HS-5 (cell line): ENCODE measurements around the gene KIF3A.

Source experiments
- DNase-seq: peaks from one replicate; pipeline ENCODE4 v3.0.0-alpha.2; 2012; ENCODE audit warnings: low read depth

Gene KIF3A

GRCh38 chr5:132736853-132737833 lies at the start of gene KIF3A:
Gene KIF3A (minus strand): TSS chr5:132737546. CDS start chr5:132737419, 127 bp downstream.
- DNase-seq: peak; percentile 83

- DNase-seq: no peak
Observed at GRCh38 chr5:132787076-132787475, 49.7 kb upstream of the KIF3A start.

GRCh38 chr5:132785864-132786263 lies 48.5 kb upstream of the KIF3A start:
- DNase-seq: no peak

GRCh38 chr5:132785365-132785764 lies 48.0 kb upstream of the KIF3A start:
- DNase-seq: no peak

GRCh38 chr5:132782101-132782500 lies 44.8 kb upstream of the KIF3A start:
- peak; percentile 44 for DNase-seq

- no peak for DNase-seq
Observed at GRCh38 chr5:132781029-132781428, 43.7 kb upstream of the KIF3A start.

GRCh38 chr5:132780577-132780976 lies 43.2 kb upstream of the KIF3A start:
- DNase-seq: no peak

GRCh38 chr5:132779961-132780360 lies 42.6 kb upstream of the KIF3A start:
- DNase-seq: no peak

GRCh38 chr5:132778856-132779255 lies 41.5 kb upstream of the KIF3A start:
- DNase-seq: no peak

GRCh38 chr5:132778129-132778528 lies 40.8 kb upstream of the KIF3A start:
- DNase-seq: no peak

- no peak for DNase-seq
Observed at GRCh38 chr5:132777209-132778069, 40.1 kb upstream of the KIF3A start, which contains the start of gene SEPTIN8. Gene SEPTIN8 (minus strand): TSS chr5:132777239. CDS start chr5:132777137, 102 bp downstream.

GRCh38 chr5:132776938-132777208 lies 39.5 kb upstream of the KIF3A start:
- no peak for DNase-seq

GRCh38 chr5:132776131-132776937 lies 39.0 kb upstream of the KIF3A start:
- DNase-seq: no peak

- DNase-seq: no peak
Observed at GRCh38 chr5:132775476-132775961, 38.2 kb upstream of the KIF3A start.

- DNase-seq: no peak
Observed at GRCh38 chr5:132774896-132775295, 37.5 kb upstream of the KIF3A start.

GRCh38 chr5:132774406-132774805 lies 37.1 kb upstream of the KIF3A start:
- DNase-seq: no peak

- DNase-seq: no peak
Observed at GRCh38 chr5:132773601-132774355, 36.4 kb upstream of the KIF3A start.

GRCh38 chr5:132773114-132773513 lies 35.8 kb upstream of the KIF3A start:
- DNase-seq: no peak

GRCh38 chr5:132772291-132773070 lies 35.1 kb upstream of the KIF3A start:
- no peak for DNase-seq

- no peak for DNase-seq
Observed at GRCh38 chr5:132771503-132771998, 34.2 kb upstream of the KIF3A start.
